NCI-H2081 treated with DMSO at 0.1 percent for 48 hours (cell line): ENCODE data around the gene CFAP70.

Source experiments
- DNase-seq: peaks from one replicate; lab custom pipeline; 2025; lab: John Stamatoyannopoulos, UW

CFAP70 gene

GRCh38 chr10:73252445-73253224, 106.0 kb downstream of the CFAP70 start, which contains the start of gene MRPS16:
Gene MRPS16 (minus strand): TSS chr10:73252644. CDS start chr10:73252482, 162 bp downstream.
- DNase-seq, result peak; percentile 68

GRCh38 chr10:73251683-73252444, 106.8 kb downstream of the CFAP70 start:
- no peak for DNase-seq

DNA sequence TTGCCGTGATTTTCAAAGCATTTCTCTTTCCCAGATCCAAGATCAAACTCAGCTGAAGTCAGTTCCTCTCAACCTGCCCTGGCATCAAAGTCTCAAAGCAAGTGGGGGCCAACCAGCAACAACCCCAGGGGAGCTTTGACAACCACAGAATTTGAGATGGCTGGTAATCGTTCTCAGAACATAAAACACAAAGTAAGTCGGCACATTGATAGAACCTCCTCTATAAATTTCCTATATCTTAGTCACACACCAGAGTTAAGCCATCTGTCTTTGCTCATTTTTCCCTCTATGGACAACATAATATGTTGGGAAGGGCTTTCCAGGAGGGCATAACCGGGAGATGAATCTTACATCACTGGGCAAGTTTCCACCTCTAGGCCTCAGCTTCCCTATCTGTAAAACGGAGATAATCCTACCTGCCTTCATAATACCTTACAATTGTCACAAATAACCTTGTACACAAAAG, 110.4 kb downstream of the CFAP70 start:
- DNase-seq, result no peak

DNA sequence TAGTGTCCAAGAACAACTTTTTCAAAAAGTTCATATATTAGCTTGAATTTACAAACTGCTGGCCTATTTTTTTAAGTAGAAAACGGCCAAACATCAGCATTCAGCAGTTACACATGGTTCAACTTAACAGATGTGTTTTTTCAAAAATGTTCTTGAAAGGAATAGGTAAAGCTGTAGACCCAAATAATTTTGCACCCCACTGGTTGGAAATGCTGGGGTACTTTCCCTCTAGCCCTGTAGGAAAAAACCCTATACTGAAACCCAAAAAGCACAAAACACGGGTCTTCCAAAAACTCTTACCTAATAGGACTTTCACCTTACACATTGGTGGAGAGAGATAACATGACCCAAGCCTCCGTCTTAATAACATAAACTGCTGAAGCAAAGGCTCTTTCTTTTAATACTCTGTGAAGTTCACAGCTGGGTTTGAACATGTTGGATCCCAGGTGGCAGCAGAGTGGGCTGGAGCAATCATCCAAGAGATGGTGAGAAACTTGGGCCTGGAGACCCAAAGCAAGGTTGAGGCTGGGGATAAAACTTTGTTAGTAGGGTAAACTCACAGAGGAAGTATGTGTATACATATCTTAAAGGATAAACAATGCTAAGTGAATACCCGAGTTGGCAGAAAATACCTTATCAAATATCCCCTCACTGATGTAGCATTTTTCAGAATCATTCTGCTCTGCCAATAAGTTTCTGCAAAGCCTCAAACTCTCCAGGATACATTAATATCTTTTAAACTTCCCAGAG, 111.0 kb downstream of the CFAP70 start:
- no peak for DNase-seq

GRCh38 chr10:73246646-73247508, 111.8 kb downstream of the CFAP70 start, which contains the start of gene DNAJC9:
Gene DNAJC9 (minus strand): TSS chr10:73247255. CDS start chr10:73247189, 66 bp downstream.
- peak; percentile 52 for DNase-seq

DNA sequence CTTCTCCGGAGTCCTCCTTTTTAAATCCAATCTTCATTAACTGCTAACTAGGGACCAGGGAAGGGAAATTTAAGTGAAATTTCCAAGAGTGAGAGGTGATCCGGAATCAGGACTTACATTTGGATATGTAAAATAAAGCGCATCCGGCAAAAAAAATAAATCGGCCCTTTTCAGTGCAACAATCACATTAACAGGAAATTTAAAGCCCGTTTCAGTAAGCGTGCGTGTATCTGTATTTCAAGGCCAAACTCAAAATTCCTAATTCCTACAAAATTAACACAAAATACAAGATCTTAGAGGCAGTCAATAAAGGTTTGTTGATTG, 112.4 kb downstream of the CFAP70 start:
- no peak for DNase-seq

DNA sequence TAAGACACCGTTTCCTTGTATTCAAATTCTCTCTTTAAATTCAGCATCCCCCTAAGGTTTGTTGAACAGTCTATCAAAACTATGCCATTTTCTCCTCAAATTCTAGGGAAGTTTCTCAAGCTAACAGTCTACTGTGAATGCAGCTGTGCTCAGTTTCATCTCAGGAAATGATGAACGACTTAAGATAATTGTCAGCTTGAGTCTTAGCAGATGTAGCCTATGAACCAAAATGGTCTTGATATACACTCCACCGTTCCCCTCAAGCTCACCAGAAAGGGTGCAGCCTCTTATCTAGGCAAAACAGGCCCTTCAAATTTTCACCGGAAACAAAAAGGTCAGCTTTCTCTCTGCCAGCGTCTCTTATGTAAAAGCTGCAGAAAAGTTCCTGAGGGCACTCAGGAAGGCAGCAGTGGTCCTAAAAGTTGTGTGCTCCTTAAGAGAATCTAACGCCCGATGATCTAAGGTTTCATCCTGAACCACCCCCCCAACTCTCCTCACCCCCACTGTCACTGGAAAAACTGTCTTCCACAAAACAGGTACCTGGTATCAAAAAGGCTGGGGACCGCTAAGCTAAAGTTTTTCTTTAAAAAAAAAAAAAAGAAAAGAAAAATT, 113.7 kb downstream of the CFAP70 start:
- no peak for DNase-seq

GRCh38 chr10:73239908-73240307, 118.8 kb downstream of the CFAP70 start:
- no peak for DNase-seq

GRCh38 chr10:73238990-73239566, 119.6 kb downstream of the CFAP70 start:
- DNase-seq, result no peak

- DNase-seq, result no peak
These were observed 124.0 kb downstream of the CFAP70 start for GRCh38 chr10:73234695-73235094.

DNA sequence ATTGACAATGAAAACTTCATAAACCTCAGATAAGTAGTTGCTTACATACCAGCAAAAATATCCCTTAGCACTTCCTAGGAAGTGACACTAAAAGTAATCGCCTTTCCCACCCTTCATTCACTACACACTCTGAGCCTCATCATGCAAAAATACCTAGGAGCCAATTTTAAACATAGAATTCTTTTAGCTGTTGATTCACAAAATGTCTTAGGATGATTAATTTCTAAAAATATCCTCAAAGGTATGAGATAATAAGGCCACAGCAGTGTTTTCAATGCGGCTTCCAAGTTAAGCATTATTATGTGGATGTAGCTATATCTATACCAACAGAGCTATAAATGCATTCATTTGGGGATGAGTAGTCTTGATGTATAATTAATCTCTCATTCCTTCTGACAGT, 124.8 kb downstream of the CFAP70 start:
- DNase-seq, result no peak

DNA sequence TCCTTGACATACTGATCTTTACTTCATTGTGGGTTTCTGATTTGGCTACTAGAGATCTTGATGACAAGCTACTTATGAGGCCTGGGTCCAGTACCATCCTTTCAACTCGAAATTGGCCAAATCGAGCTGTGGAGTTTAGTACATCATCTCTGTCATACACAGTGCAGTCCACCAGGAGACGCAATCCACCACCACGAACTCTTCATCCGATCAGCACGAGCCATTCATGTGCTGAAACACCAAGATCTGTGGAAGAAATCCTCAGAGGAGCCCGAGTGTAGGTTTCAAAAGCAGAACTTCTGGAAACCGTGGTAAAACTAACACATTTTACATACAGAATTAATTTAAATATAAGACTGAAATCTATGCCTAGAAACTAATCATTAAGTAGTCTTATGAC, 125.8 kb downstream of the CFAP70 start:
- DNase-seq, result no peak

- no peak for DNase-seq
These were observed 129.1 kb downstream of the CFAP70 start for GRCh38 chr10:73229567-73229966.

GRCh38 chr10:73228247-73228646, 130.4 kb downstream of the CFAP70 start:
- no peak for DNase-seq

GRCh38 chr10:73226663-73227062, 132.0 kb downstream of the CFAP70 start:
- DNase-seq, result no peak

GRCh38 chr10:73225518-73225917, 133.1 kb downstream of the CFAP70 start:
- DNase-seq, result no peak

DNA sequence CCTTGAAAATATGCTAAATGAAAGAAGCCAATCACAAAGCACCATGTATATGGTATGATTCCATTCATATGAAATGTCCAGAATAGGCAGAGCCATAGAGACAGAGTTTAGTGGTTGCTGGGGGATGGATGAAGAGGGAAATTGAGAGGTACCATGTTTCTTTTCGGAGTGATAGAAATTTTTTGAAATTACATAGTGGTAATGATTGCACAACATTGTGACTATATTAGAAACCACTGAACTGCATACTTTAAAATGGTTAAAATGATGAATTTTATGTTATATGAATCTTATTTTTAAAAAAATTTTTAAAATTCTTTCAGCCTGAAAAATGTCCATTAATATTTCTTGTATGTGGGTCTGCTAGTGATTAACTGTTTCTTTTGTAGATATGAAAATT, 137.7 kb downstream of the CFAP70 start:
- DNase-seq, result no peak

DNA sequence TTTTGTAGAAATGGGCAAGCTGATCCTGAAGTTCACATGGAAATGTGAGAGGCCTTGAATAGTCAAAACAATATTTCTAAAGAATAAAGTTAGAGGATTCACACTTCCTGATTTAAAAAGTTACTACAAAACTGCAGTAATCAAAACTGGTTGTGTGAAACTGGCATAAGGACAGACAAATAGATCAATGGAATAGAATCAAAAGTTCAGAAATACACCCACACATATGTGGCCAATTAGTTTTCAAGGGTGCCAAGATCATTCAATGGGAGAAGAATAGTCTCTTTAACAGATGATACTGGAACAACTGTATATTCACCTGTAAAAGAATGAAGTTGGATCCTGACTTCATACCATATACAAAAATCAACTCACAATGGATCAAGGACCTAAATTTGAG, 139.3 kb downstream of the CFAP70 start:
- no peak for DNase-seq

GRCh38 chr10:73218431-73219191, 140.1 kb downstream of the CFAP70 start:
- DNase-seq, result no peak

DNA sequence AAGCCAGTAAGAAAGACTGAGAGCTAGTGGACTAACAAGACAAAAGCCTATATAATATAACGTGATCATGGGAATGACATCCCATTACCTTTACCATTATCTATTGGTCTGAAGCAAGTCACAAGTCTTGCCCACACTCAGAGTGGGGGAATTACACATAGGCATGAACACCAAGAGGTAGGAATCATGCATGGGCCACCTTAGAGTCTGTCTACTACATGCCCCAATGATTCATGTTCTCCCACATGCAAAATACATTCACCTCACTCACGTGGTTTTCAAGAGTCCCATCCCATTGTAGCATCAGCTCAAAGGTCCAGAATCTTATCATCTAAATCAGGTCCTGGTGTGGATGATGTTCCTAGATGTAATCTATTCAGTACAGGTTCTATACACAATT, 141.0 kb downstream of the CFAP70 start:
- no peak for DNase-seq
